CD4-positive, alpha-beta T cell treated with Interleukin-4 for 4 hours (primary cell): Measurements from ENCODE around the gene MRTFA.
"Not testable (repeated sequence)": the region's sequence is repeated elsewhere in the genome, so short reads cannot be mapped to it uniquely, and the experiment has no call there.

Experiments used
- DNase-seq: peaks from one replicate; pipeline ENCODE4 v3.0.0-alpha.2; 2020

The MRTFA gene

DNA sequence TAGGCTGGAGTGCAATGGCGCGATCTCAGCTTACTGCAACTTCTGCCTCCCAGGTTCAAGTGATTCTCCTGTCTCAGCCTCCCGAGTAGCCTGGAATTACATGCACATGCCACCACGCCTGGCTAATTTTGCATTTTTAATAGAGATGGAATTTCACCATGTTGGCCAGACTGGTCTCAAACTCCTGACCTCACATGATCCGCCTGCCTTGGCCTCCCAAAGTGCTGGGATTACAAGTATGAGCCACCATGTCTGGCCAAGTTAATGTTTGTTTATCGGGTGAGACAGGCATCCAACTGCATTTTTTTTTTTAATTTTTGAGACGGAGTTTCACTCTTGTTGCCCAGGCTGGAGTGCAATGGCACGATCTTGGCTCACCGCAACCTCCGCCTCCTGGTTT lies 20.1 kb upstream of the MRTFA start:
- not testable (repeated sequence) for DNase-seq

DNA sequence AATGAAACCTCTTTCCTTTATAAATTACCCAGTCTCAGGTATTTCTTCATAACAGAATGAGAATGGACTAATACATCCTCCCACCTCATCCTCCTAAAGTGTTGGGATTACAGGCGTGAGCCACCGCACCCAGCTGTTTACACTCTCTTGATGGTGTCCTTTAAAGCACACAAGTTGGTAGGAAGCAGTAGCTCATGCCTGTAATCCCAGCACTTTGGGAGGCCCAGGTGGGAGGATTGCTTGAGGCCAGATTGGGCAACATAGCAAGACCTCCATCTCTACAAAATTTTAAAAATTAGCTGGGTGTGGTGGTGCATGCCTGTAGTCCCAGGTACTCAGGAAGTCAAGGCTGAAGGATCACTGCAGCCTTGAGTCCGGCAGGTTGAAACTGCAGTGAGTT lies 19.4 kb upstream of the MRTFA start:
- not testable (repeated sequence) for DNase-seq

GRCh38 chr22:40654522-40655167 lies 18.1 kb upstream of the MRTFA start:
- DNase-seq, result no peak

DNA sequence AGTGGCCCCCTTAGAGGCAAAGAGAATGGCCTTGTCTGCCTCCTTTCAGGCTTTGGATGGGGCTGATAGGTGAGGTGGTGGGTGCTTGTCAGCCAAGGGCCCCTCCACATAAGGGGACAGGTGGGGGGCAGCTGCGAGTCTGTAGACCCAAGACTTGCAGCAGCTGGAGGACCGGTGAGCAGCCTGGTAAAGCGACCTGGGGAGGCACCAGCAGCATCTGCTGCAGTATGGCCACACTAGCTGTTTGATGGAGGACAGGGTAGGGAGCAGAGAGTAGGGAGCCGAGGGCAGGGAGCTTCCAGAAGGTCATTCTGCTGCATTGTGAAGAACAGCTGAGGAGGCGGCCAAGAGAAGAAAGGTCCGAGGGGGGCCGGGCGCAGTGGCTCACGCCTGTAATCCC lies 16.8 kb upstream of the MRTFA start:
- no peak for DNase-seq

GRCh38 chr22:40651563-40652501 lies 15.3 kb upstream of the MRTFA start:
- DNase-seq, result peak; percentile 80

GRCh38 chr22:40651057-40651456 lies 14.5 kb upstream of the MRTFA start:
- DNase-seq, result no peak

- DNase-seq, result no peak
Measured at GRCh38 chr22:40648386-40648785, 11.9 kb upstream of the MRTFA start.

DNA sequence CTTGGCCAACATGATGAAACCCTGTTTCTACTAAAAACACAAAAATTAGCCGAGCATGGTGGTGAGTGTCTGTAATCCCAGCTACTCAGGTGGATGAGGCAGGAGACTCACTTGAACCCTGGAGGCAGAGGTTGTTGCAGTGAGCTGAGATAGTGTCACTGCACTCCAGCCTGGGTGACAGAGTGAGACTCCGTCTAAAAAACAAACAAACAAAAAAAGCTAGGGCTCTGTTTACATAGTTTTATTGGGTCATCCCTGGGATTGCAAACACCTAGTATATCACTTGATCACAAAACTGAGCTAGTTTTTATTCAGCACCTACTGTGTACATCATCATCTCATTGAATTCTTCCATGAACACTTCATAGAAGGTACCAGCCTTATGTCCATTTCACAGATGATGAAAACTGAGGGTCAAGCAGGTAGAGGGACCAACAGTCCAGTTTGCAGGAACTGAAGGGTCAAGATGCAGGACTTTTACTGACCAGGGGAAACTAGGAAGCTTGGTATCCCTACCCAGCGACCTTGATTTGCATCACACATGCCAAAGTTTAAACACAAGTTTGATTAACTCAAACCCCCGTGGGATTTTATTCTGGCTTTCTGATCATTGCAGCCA lies 9.2 kb upstream of the MRTFA start:
- no peak for DNase-seq

DNA sequence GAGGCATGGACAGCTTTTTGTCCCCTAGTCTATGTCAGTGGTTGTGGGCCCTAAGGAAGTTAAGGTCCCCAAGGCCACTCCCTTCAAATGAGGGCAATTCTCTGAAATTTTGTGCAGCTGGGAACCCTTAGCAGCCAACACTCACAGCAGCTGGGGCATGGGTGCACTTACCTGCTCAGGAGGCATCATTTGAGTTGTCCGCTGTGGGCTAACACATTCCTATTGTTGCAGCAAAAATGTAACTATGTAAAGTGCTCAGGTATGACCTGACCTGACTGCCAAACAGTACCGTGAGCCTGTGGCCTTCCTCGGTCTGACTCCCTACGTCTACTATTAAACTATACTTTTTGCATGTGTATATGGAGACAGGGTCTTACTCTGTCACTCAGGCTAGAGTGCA lies 5.8 kb upstream of the MRTFA start:
- no peak for DNase-seq

GRCh38 chr22:40641269-40641668 lies 4.8 kb upstream of the MRTFA start:
- no peak for DNase-seq

DNA sequence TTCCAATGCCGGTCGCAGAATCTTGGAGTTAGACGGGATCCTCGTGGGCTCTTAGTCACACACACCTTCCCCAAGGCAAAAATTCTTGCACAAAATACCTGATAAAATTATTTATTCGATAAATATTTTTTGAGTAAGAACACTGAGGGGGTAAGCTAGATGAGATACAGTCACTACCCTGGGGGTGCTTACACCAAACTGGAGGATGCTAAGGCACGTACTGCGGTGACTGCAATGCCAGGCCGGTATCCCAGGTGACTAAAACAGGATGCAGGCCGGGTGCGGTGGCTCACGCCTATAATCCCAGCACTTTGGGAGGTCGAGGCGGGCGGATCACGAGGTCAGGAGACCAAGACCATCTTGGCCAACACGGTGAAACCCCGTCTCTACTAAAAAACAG lies 1.7 kb upstream of the MRTFA start:
- DNase-seq, result no peak

DNA sequence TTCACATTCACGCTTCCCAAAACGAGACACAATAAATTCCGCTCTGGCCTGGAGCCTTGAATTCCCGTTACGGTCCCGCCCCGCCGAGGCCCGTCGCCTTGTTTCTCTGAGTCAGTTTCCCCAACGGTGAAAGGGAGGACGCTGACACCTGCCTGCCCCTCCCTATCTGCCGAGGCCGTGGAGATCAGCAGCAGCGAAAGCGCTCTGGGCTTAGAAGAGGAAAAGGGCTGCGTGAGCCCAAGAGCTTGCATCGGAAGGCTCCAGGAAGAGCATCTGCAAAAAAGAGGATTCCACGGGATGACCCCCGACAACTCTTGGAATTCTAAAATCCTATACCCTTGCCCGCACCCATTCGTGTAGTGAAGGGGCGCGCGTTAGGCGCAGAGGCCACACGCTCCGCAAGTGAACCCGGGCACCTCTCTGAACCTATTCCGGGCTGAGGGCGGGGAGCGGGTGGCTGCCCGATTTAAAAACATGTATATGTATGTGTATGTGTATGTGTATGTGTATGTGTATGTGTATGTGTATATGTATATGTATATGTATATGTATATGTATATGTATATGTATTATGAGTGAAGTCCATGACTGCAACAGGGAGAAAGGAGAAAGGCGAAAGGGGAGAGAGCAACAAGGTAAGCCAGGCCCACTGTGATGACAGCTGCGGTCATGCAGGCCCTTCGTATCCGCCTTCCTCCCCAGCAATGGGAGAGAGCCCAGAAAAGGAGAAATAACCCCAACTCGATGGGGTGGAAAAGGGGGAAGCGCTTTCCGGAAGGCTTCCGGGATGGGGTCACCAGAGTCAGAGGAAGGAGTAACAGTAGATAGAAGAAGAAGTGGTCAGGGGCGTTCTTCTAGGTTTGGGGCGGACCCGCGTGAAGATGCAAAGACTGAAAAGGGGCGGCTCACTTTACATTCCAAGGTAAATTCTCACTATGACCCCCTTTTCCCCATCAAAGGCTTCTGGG lies 948 bp upstream of the MRTFA start:
- DNase-seq, result peak; percentile 44

- no peak for DNase-seq
Measured at GRCh38 chr22:40635940-40636379, 559 bp downstream of the MRTFA start.

DNA sequence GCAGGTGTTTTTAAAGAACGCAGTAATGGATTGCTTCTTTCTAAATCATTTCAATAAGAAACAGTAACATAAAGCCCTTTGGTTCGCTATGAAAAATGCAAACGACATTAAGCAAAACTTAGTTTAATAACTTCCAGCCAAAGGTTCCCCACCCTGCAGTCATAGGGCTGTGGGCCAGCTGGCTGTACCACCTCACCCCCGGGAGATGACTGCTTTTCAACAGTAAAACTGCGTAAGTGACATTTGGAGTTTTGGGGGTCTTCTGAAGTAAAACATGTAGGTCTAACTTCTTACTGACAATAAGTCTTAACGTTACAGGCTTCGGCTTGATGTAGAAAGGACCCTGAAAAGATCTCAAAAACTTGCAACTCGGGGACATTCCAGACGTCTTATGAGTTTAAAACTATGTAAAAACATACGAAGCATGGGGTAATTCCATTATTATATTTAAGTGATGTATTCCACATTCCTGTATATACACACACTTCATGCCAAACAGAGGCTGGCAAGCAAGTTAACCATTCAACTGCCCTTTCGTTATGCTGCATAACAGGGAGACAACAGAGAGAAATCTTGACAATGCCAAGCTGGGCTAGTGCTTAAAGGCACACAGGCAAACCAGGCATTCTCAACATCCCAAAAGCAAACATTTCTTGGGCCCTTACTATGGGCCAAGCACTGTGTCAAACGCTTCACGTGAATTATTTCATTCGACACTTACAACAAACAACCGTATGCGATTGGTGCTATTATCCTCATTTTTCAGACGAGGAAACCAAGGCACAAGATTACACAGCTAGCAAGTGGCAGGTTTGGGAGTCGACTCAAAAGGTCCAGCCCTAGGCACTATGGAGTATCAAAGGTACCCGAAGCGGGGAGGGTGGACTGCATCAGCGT lies 1.2 kb downstream of the MRTFA start:
- no peak for DNase-seq

DNA sequence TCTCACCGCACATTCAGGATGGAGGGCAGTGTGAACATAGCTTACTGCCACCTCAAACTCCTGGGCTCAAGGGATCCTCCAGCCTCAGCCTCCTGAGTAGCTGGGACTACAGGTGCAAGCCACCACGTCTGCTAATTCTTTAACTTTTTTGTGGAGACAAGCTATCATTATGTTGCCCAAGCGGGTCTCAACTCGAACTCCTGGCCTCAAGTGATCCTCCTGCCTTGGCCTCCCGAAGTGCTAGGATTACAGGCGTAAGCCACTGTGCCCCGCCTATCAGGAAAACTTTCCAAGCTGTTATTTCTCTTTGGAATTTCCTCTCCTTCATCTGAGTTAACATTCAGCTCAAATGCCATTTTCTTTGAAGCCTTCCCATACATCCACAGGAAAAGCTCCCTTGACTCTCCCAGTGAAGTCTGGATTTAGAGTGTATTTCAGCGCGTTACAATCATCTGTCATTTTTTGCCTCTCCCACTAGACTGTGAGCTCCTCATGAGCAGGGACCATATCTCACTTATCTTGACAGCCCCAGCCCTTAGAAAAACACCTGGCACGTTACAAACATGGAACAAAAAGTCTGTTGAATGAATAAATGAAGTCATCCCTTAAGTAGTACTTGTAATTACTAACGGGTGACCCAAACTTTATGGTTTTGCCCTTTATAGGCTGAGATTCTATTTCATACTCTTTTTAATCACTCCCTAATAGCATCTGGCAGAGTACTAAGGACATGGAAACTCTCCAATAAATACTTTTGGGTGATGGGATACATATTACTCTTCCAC lies 2.2 kb downstream of the MRTFA start:
- DNase-seq, result no peak

GRCh38 chr22:40633036-40633435 lies 3.5 kb downstream of the MRTFA start:
- no peak for DNase-seq

DNA sequence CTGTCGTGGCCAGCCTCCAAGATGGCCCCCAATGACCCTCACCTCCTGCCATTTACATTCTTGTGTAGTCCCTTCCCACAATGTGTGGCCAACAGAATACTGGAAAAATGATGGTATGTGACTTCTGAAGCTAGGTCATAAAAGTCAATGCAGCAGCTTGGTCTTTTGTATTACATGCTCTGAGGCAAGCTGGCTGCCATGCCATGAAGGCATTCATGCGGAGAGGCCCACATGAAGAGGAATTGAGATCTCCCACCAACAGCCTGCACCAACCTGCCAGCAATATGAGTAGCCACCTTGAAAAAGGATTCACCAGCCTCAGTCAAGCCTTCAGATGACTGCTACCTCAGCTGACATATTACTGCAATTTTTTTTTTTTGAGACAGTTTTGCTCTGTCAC lies 4.6 kb downstream of the MRTFA start:
- DNase-seq, result no peak

- no peak for DNase-seq
Measured at GRCh38 chr22:40628354-40629042, 8.0 kb downstream of the MRTFA start.

GRCh38 chr22:40627612-40628011 lies 8.9 kb downstream of the MRTFA start:
- no peak for DNase-seq

DNA sequence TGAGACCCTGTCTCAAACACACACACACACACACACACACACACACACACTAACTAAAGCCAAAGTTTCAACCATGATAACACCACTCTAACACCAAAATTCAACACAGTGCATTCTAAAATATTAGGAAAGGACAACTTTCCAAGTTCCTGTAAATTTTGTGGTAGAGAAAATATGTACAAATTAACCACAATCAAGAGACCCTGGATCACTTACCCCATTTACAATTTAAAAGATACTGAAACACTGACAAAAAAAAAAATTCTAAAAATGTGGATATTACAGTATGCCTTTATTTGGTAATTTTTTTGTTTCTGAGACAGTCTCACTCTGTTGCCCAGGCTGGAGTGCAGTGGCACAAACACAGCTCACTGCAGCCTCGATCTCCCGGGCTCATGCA lies 9.7 kb downstream of the MRTFA start:
- no peak for DNase-seq
